ENCODE results near the gene IL18BP. TPM values are rescaled to one million over a fixed set of nuclear protein-coding genes. Genes with fewer than 3 reads are reported as not detected.

Gene IL18BP
- total RNA-seq, 4 donors from 2014 or later = 5.1 to 11.6 (median 6.3) TPM

DNA sequence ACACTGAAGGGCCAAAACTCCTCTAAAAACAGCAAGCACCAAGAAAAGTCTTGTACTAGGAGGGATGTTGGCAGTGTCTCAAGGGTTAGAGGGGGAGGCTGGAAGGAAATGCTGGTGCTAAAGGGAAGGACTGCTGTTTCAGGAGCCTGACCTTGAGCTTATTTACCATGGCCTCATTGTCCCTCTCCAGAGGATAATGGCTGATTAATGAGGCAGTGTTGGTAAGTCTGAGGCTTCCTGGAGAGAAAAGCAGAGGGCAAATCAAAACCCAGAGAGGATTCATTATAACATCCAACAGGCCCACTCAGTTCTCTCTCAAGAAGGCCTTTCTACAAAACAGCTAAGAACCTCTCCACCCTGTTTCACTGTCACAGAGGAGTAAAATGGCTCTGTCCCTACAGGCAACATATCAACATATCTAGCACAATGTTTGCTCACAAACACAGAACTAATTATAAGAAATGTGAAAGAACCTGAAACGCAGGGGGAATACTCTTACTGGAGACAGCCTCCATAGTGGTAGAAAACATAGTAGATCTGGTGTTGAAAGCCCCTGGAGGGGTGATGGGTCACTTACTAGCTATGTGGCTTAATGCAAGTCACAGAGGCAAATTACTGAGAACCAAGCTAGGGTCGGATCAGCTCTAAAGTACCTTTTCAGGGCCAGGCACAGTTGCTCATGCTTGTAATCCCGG is 50.2 kb downstream of the IL18BP start:
- H3K9me3 ChIP-seq = no peaks in the 10 kb centered on the region
- H3K27ac ChIP-seq = peak overlapping the region in 3 of 4 donors; percentile 25 to 72 (median 43)
- H3K27me3 ChIP-seq = no peaks in the 10 kb centered on the region
- 70 to 82% methylated on average over 3 of the region's 3 CpGs for WGBS, 2 donors
- no peak overlapping the region for H3K4me3 ChIP-seq
- H3K4me1 ChIP-seq = peaks cover 0 to 25% (median 5%) of the 10 kb centered on the region in 4 donors
- TF ChIP-seq, protein P1, sequence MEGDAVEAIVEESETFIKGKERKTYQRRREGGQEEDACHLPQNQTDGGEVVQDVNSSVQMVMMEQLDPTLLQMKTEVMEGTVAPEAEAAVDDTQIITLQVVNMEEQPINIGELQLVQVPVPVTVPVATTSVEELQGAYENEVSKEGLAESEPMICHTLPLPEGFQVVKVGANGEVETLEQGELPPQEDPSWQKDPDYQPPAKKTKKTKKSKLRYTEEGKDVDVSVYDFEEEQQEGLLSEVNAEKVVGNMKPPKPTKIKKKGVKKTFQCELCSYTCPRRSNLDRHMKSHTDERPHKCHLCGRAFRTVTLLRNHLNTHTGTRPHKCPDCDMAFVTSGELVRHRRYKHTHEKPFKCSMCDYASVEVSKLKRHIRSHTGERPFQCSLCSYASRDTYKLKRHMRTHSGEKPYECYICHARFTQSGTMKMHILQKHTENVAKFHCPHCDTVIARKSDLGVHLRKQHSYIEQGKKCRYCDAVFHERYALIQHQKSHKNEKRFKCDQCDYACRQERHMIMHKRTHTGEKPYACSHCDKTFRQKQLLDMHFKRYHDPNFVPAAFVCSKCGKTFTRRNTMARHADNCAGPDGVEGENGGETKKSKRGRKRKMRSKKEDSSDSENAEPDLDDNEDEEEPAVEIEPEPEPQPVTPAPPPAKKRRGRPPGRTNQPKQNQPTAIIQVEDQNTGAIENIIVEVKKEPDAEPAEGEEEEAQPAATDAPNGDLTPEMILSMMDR (IDR thresholded peaks at IDR 0.05) = no peak
- TF ChIP-seq EP300 (IDR thresholded peaks at IDR 0.05) = peak in 1 of 2 donors; percentile 12
- no peaks in the 10 kb centered on the region for H3K36me3 ChIP-seq
- no peak for DNase-seq (ENCODE audit: low spot score in 2 of 2)

Small RNA genes within 50 kb of the gene (small RNA-seq; reads per million reads assigned to genes)
- not detected for gene RNU6-72P

Other genes starting within 250 kb of the IL18BP start
- not detected for gene DEFB108B, start 165.7 kb upstream of the IL18BP start, total RNA-seq
- not detected for gene DEFB131B, start 120.5 kb upstream of the IL18BP start, total RNA-seq
- 10 to 100 TPM in 3 of 4 donors, 1 to 10 TPM in 1; 4.6 to 21.4 (median 15.7) TPM for gene XNDC1N, start 70.3 kb upstream of the IL18BP start, total RNA-seq
- gene RNF121, start 69.9 kb upstream of the IL18BP start, total RNA-seq = 10 to 100 TPM; 17.2 to 29.4 (median 21.4) TPM
- gene NUMA1, start 81.6 kb downstream of the IL18BP start, total RNA-seq = 100 to 1,000 TPM; 345 to 650 (median 380) TPM
- gene LRRC51, start 81.9 kb downstream of the IL18BP start, total RNA-seq = 10 to 100 TPM in 1 of 4 donors, 1 to 10 TPM in 3; 7.3 to 10.8 (median 9.2) TPM
- 100 to 1,000 TPM; 116 to 133 (median 128) TPM for gene LAMTOR1, start 104.4 kb downstream of the IL18BP start, total RNA-seq
- gene TOMT, start 107.0 kb downstream of the IL18BP start, total RNA-seq = not detected
- gene ANAPC15, start 113.8 kb downstream of the IL18BP start, total RNA-seq = 10 to 100 TPM; 20.8 to 36.7 (median 30.8) TPM
- gene FOLR3, start 136.8 kb downstream of the IL18BP start, total RNA-seq = under 1 TPM in 1 of 4 donors, not detected in 3; 0.63 TPM
- gene FOLR1, start 193.2 kb downstream of the IL18BP start, total RNA-seq = under 1 TPM in 2 of 4 donors, not detected in 2; 0.39 to 0.66 TPM
- gene FOLR2, start 217.9 kb downstream of the IL18BP start, total RNA-seq = 10 to 100 TPM; 27.8 to 60.9 (median 35.7) TPM
- gene INPPL1, start 225.9 kb downstream of the IL18BP start, total RNA-seq = 100 to 1,000 TPM in 2 of 4 donors, 10 to 100 TPM in 2; 73.6 to 137 (median 94.8) TPM
- gene PHOX2A, start 245.3 kb downstream of the IL18BP start, total RNA-seq = not detected